Left ventricle myocardium inferior (tissue), 1 donor: ENCODE measurements around the gene MDM1. TPM values are rescaled to one million over a fixed set of nuclear protein-coding genes. Genes with fewer than 3 reads are reported as not detected.
A peak's percentile ranks its signal among the peaks of the same experiment; 100 is the strongest.

ENCODE experiments used
- DNase-seq: peaks from one replicate; pipeline ENCODE4 v3.0.0-alpha.2; 2020
- H3K27ac ChIP-seq: fragments of 200-600 bp; replicated peaks from 2 replicates; pipeline ENCODE4 v1.8.0; 2021
- H3K27me3 ChIP-seq: fragments of 200-600 bp; 2 replicates; pipeline ENCODE4 v1.8.0; 2021; ENCODE audit warnings: low read depth
- H3K36me3 ChIP-seq: fragments of 200-600 bp; 2 replicates; pipeline ENCODE4 v1.8.0; 2021
- H3K4me1 ChIP-seq: fragments of 200-600 bp; 2 replicates; pipeline ENCODE4 v1.8.0; 2021
- H3K4me3 ChIP-seq: fragments of 200-600 bp; 2 replicates; pipeline ENCODE4 v1.8.0; 2021; ENCODE audit warnings: mild to moderate bottlenecking, moderate library complexity
- H3K9me3 ChIP-seq: fragments of 200-600 bp; replicated peaks from 2 replicates; pipeline ENCODE4 v1.8.0; 2021
- intact Hi-C: fragments of 100-400 bp; cut with micrococcal nuclease; formaldehyde crosslinking; loops from one replicate; pipeline ENCODE4 v1.11.0; 2022
- total RNA-seq: library from RNA; stranded (reverse); fragmentation: NEBNext Ultra II Directional; extraction: Animal tissue kit (Norgen Biotek cat#: 25700); gene quantifications from one replicate; pipeline ENCODE4 v1.2.1, GENCODE V29; 2021
- TF ChIP-seq, protein P1 (sequence below): fragments of 200-600 bp; IDR thresholded peaks from 2 replicates; pipeline ENCODE4 v1.8.0; 2021; ENCODE audit warnings: antibody characterized with exemption, mild to moderate bottlenecking, borderline replicate concordance
- donor health status: DM: no; HTN: yes; CAD: no; lungs with severe emphysema.

Gene MDM1
- total RNA-seq, 1 donor from 2014 or later: 7.8 TPM

DNA sequence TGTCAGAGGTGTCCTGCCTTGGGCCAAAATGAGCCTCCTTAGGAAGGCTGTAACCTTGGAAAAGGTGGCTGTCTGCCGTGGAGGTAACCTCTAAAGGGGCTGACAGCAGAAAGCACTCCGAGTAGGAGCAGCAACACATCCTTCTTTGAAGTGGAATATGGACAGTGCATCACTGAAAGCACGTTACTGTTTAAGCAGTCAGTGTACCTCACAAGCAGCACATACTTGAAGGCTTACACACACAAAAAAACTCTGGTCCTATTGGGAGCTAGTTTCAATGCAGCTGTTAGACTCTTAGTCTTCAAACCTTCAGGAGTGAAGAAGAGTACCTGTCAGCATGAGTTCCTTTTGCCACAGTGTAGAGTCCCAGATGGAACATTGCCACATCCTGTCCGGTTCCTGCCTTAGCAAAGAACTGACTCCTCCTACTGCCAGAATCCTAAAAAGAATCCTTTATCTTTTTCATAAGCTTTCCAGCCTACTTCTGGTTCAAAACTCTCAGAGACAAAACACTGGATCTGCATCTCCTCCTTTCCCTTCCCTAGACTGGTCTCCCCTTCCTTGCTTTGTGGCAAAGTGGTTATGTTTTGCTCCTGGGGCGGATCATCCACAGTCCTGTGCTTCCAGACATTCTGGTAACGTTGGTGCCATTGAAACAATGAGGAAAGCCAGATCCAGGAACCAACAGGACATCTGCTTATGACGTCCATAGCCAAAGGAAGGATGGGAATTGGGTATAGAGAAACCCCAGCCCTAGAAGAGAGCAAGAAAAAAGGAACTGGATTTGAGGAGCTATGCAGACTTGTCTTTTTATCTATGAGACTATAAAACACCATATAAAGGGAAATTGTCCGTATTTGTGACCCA is 8.5 kb upstream of the MDM1 start:
- TF ChIP-seq, protein P1, sequence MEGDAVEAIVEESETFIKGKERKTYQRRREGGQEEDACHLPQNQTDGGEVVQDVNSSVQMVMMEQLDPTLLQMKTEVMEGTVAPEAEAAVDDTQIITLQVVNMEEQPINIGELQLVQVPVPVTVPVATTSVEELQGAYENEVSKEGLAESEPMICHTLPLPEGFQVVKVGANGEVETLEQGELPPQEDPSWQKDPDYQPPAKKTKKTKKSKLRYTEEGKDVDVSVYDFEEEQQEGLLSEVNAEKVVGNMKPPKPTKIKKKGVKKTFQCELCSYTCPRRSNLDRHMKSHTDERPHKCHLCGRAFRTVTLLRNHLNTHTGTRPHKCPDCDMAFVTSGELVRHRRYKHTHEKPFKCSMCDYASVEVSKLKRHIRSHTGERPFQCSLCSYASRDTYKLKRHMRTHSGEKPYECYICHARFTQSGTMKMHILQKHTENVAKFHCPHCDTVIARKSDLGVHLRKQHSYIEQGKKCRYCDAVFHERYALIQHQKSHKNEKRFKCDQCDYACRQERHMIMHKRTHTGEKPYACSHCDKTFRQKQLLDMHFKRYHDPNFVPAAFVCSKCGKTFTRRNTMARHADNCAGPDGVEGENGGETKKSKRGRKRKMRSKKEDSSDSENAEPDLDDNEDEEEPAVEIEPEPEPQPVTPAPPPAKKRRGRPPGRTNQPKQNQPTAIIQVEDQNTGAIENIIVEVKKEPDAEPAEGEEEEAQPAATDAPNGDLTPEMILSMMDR: no peak
- DNase-seq: no peak
- H3K27me3 ChIP-seq: peaks cover 31% of the 10 kb centered on the region
- no peaks in the 10 kb centered on the region for H3K9me3 ChIP-seq
- H3K4me1 ChIP-seq: no peaks in the 10 kb centered on the region
- H3K4me3 ChIP-seq: no peak overlapping the region
- no peaks in the 10 kb centered on the region for H3K36me3 ChIP-seq
- no peak overlapping the region for H3K27ac ChIP-seq
- intact Hi-C loops: no loop called here

DNA sequence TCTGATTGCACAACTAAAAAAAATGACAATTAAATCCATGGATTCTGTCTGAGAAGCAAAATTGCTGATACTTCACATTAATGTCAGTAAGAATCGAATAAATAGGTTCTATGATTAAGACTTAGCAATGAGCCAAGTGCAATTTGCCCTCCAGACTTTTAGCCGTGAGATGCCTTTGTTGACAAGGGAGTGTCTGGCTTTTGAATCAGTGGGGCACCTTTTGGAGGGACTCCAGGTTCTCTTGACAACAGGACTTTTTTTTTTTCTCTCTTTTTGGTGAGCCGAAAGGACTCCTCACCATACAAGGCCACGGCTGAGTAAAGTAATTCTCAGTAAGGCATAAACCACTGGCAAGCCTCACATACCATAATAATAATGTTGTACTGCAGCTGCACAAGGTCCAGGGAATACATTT is 4.7 kb upstream of the MDM1 start:
- H3K27me3 ChIP-seq: peaks cover 3% of the 10 kb centered on the region
- no peak overlapping the region for H3K27ac ChIP-seq
- TF ChIP-seq, protein P1: no peak
- no peaks in the 10 kb centered on the region for H3K9me3 ChIP-seq
- intact Hi-C loops: no loop called here
- H3K36me3 ChIP-seq: no peaks in the 10 kb centered on the region
- DNase-seq: no peak
- H3K4me3 ChIP-seq: no peak overlapping the region
- H3K4me1 ChIP-seq: peaks cover 7% of the 10 kb centered on the region

DNA sequence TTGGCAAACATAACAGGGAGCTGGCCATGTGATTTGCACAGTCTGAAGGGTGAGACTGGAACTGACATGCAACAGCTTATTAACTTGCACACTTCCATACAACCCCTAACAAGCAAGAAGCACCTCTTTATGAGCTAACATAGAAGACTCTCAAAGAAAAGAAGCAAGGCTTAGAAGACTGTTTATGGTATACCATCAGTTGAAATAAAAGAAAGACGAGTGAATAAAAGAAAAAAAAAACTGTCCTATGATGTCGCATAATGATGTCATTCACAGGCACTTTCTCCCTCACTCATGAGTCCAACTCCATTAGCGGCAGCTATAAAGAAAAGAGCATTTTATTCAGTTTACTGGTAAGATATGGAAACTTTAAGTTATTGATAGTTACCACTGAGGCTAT is 3.3 kb upstream of the MDM1 start:
- intact Hi-C loops: no loop called here
- no peak overlapping the region for H3K27ac ChIP-seq
- H3K36me3 ChIP-seq: no peaks in the 10 kb centered on the region
- no peak for DNase-seq
- H3K4me1 ChIP-seq: peaks cover 18% of the 10 kb centered on the region
- no peak overlapping the region for H3K4me3 ChIP-seq
- H3K27me3 ChIP-seq: no peaks in the 10 kb centered on the region
- no peaks in the 10 kb centered on the region for H3K9me3 ChIP-seq
- TF ChIP-seq, protein P1: no peak

DNA sequence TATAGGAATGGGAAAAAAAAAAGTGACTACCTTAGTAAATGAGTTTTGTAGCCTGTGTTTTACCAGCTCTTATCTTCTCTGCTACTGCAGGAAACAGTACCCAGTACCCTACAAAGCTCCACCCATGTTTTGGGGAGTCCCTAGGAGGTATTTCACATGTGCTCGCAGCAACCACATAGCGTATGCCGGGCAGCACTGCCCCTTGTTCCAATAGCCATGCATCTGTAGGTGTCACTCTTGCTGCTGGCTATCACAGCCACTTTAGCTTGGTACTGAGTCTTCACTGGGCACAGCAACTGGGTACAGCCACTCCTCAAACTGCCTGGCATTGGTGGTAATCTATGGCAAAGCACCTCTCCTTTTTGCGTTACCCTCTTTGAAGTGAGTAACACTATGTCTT is 2.0 kb upstream of the MDM1 start:
- H3K27ac ChIP-seq: no peak overlapping the region
- DNase-seq: no peak
- no peaks in the 10 kb centered on the region for H3K27me3 ChIP-seq
- H3K36me3 ChIP-seq: no peaks in the 10 kb centered on the region
- intact Hi-C loops: no loop called here
- no peak overlapping the region for H3K4me3 ChIP-seq
- no peaks in the 10 kb centered on the region for H3K9me3 ChIP-seq
- peaks cover 18% of the 10 kb centered on the region for H3K4me1 ChIP-seq
- TF ChIP-seq, protein P1: peak; percentile 16

DNA sequence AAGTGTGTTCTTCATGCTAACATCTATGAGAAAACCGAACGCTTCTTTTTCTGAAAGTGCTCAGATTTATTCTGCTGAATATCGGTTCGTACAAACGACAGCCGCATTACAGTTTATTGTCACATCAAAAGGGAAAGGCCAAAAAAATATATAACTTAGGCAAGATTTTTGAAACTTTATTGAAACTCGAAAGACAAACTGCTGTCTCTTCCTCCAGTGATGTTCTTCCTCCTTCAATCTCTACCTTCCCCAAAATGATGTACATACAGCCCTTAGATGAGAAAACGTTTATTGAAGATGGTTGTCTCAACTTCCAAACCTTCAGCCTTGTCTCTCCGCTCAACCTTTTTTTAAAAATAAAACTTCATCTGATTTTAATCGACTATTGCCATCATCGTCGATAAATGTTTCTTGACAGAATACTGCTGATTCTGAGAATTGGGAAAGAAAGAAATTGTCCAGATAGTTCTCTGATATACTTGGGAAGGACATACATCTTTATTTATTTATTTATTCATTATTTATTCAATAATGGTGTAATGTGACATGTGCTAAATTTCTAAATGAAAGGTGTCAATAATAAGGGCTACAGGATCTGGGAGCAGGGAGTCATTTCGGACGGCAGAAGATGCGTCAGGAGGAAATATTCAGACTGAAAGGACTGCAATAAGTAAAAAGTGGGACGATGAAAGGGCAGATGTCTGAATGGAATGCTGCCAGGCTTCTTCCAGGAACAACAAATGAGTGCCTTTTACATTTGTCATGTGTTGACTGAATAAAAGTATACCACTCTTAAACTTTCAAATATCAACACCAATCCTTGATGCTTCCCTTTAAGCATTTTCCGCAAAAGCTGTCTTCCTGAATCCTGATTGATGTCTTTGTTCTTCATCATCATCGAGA is 817 bp upstream of the MDM1 start:
- TF ChIP-seq, protein P1: no peak
- H3K4me1 ChIP-seq: peaks cover 18% of the 10 kb centered on the region

More for the DNA sequence above, 817 bp upstream of the MDM1 start:
- Histone ChIP-seq H3K9me3 (no peaks in the 10 kb centered on the region), H3K4me3 (peak overlapping the region; percentile 93), H3K27ac (peak overlapping the region; percentile 59), H3K36me3 (no peaks in the 10 kb centered on the region), H3K27me3 (no peaks in the 10 kb centered on the region)
- DNase-seq: no peak
- intact Hi-C loops: no loop called here
